GM12878 (cell line): ENCODE data around the gene ADCY6. TPM values are rescaled to one million over a fixed set of nuclear protein-coding genes. Genes with fewer than 3 reads are reported as not detected.

Source experiments
- ATAC-seq: fragments of 200-7000 bp; cut with Tn5 transposase; 3 replicates; pipeline ENCODE4 v1.9.1; 2020; ENCODE audit warnings: mild to moderate bottlenecking, moderate library complexity
- BruUV-seq: library from RNA; stranded (reverse); fragments of 400-500 nt; replicated peaks from 2 replicates; lab custom pipeline; 2021; lab: Mats Ljungman, UMichigan
- CTCF ChIA-PET: fragments of 300-600 bp; sonication (Branson Sonifier 250); formaldehyde crosslinking; extraction: SDS; loops from one replicate; lab custom pipeline; 2021; ENCODE audit warnings: inconsistent platforms; lab: Yijun Ruan, JAX
- POLR2A ChIA-PET: fragments of 350-600 bp; formaldehyde crosslinking; extraction: SDS; loops from one replicate; lab custom pipeline; 2021; ENCODE audit warnings: inconsistent platforms; lab: Charles Lee
- RAD21 ChIA-PET: fragments of 300-600 bp; sonication (Branson Sonifier 250); formaldehyde crosslinking; loops from one replicate; lab custom pipeline; 2023; ENCODE audit warnings: antibody characterized with exemption; ENCODE audit not compliant: unreplicated experiment; lab: Charles Lee
- SMC1A ChIA-PET: fragments of 300-600 bp; sonication (Branson Sonifier 250); formaldehyde crosslinking; loops from one replicate; lab custom pipeline; 2023; ENCODE audit not compliant: unreplicated experiment, uncharacterized antibody; lab: Charles Lee
- DNase-seq: peaks from one replicate; pipeline ENCODE4 v3.0.0-alpha.2; 2011; ENCODE audit warnings: low read depth, low spot score
- FAIRE-seq: peaks from 3 replicates; lab custom pipeline; 2011; peaks lifted over from hg19 to GRCh38; lab: Jason Lieb, UNC
- H2AFZ ChIP-seq: 2 replicates; pipeline ENCODE4 v1.6.0; 2011; ENCODE audit warnings: low read depth, low read length, control low read depth; ENCODE audit not compliant: control insufficient read depth
- H3K27ac ChIP-seq: 2 replicates; pipeline ENCODE4 v1.5.1; 2011; ENCODE audit warnings: control low read depth; ENCODE audit not compliant: control insufficient read depth, insufficient read depth
- H3K27me3 ChIP-seq, 2 experiments: replicated peaks in 1 of 2; 2 replicates each; pipeline versions ENCODE4 v1.6.0 to v1.6.1; 2011; ENCODE audit warnings: low read length in 1 of 2; ENCODE audit not compliant: control insufficient read depth in 2 of 2, insufficient read depth in 2 of 2
- H3K36me3 ChIP-seq, 2 experiments: 2 replicates each; pipeline ENCODE4 v1.5.1; 2011; ENCODE audit warnings: low read length in 1 of 2; ENCODE audit not compliant: control insufficient read depth in 2 of 2, insufficient read depth in 2 of 2
- H3K4me1 ChIP-seq: 2 replicates; pipeline ENCODE4 v1.6.1; 2011; ENCODE audit warnings: mild to moderate bottlenecking, low read length, moderate library complexity, mixed read lengths; ENCODE audit not compliant: control insufficient read depth, insufficient read depth
- H3K4me2 ChIP-seq: 2 replicates; pipeline ENCODE4 v1.6.0; 2011; ENCODE audit warnings: control low read depth; ENCODE audit not compliant: control insufficient read depth, insufficient read depth
- H3K4me3 ChIP-seq: fragments of 200-600 bp; sonication (generic); 2 replicates; pipeline ENCODE4 v1.5.1; 2016
- H3K79me2 ChIP-seq: 2 replicates; pipeline ENCODE4 v1.6.0; 2011; ENCODE audit warnings: low read length; ENCODE audit not compliant: control insufficient read depth, insufficient read depth
- H3K9ac ChIP-seq: 2 replicates; pipeline ENCODE4 v1.8.0; 2011; ENCODE audit warnings: low read length, control low read depth, mixed read lengths; ENCODE audit not compliant: control insufficient read depth, insufficient read depth
- H3K9me3 ChIP-seq: replicated peaks from 3 replicates; pipeline ENCODE4 v1.5.1; 2011; ENCODE audit warnings: mild to moderate bottlenecking, low read length; ENCODE audit not compliant: control insufficient read depth, insufficient read depth
- H4K20me1 ChIP-seq: 2 replicates; pipeline ENCODE4 v1.6.0; 2011; ENCODE audit not compliant: control insufficient read depth, insufficient read depth
- ASH2L ChIP-seq: fragments of 300-600, 200-600 bp; sonication (generic); IDR thresholded peaks from 2 replicates; pipeline ENCODE4 v1.6.1; 2017; ENCODE audit warnings: low read depth, mild to moderate bottlenecking, borderline replicate concordance
- NBN ChIP-seq: fragments of 450-650 bp; IDR thresholded peaks from 2 replicates; pipeline ENCODE4 v1.6.1; 2016
- POLR2A ChIP-seq: IDR thresholded peaks from 2 replicates; pipeline ENCODE4 v1.6.1; 2011; ENCODE audit warnings: low read depth, mild to moderate bottlenecking, low read length
- SKIL ChIP-seq: fragments of 450-650 bp; IDR thresholded peaks from 2 replicates; pipeline ENCODE4 v1.6.1; 2017; ENCODE audit warnings: mild to moderate bottlenecking, low read depth, inconsistent platforms; ENCODE audit not compliant: poor library complexity, severe bottlenecking
- TCF7 ChIP-seq: IDR thresholded peaks from 2 replicates; pipeline ENCODE4 v1.6.1; 2014; ENCODE audit warnings: antibody characterized with exemption, borderline replicate concordance
- WGBS: methylation state at CpG from one replicate; pipeline ENCODE4 v1.1.6; 2016; ENCODE audit warnings: low lambda C conversion rate; ENCODE audit not compliant: insufficient replicate concordance, insufficient coverage; ENCODE audit errors: missing lambda C conversion rate; 5-methylcytosine and 5-hydroxymethylcytosine counted together
- in situ Hi-C: fragments of 300-500 bp; cut with MboI; formaldehyde crosslinking; loops from 9 replicates; pipeline ENCODE4 v1.14.3; 2018; ENCODE audit warnings: mixed read lengths
- intact Hi-C: fragments of 100-400 bp; cut with micrococcal nuclease; formaldehyde crosslinking; loops from one replicate; pipeline ENCODE4 v1.14.2; 2022; ENCODE audit not compliant: unreplicated experiment
- polyA plus RNA-seq, 11 experiments: library from polyadenylated mRNA; depleted of rRNA in 4 of 11; unstranded in 6 of 11; stranded (reverse) in 5 of 11; fragments of >200 nt; fragmentation: Nextera tagmentation in 4 of 11; fragmentation: Illumina TruSeq in 1 of 11; extraction: Ambion mirVana in 4 of 11; extraction: Trizol in 1 of 11; gene quantifications; 1 replicate in 1 of 11; 2 replicates in 10 of 11; pipeline versions ENCODE4 v1.2.1 to v1.2.3, GENCODE V29; 2011 to 2016; ENCODE audit warnings: inconsistent platforms in 2 of 11, missing spikeins in 2 of 11, low read depth in 1 of 11
- total RNA-seq, 4 experiments: library from RNA; depleted of rRNA in 3 of 4; stranded (reverse); fragments of >200 nt in 3 of 4; fragmentation: Illumina TruSeq in 1 of 4; extraction: Trizol in 1 of 4; gene quantifications; 2 replicates each; pipeline versions ENCODE4 v1.2.1 to v1.2.3, GENCODE V29; 2013 to 2021

ADCY6 gene
- total and polyA plus RNA-seq, 10 of the 15 experiments (the other 5 are each of a cell fraction or from before 2014, with no cell fraction given) = 0.03 to 2.0 (median 0.14) TPM; not detected in 1

GRCh38 chr12:48775299-48775698 lies 13.6 kb downstream of the ADCY6 start:
- TF ChIP-seq SKIL = no peak
- Histone ChIP-seq H3K27me3 (no peaks in the 10 kb centered on the region), H3K36me3 (no peaks in the 10 kb centered on the region), H3K4me1 (peaks cover 4% of the 10 kb centered on the region), H3K79me2 (no peaks in the 10 kb centered on the region), H3K27ac (no peak overlapping the region), H3K4me3 (no peak overlapping the region), H2AFZ (no peak overlapping the region), H3K9me3 (no peaks in the 10 kb centered on the region), H3K9ac (no peak overlapping the region), H4K20me1 (no peaks in the 10 kb centered on the region), H3K4me2 (no peak overlapping the region)
- ChIA-PET POLR2A (no interaction called here), SMC1A (no interaction called here), CTCF (no interaction called here), RAD21 (interaction anchor here (0.6 kb wide), 1 partner anchor 20 kb away, joined by 3 read pairs; no protein-coding TSS in a partner anchor)
- BruUV-seq = no TSS peak
- in situ Hi-C loops = no loop called here
- intact Hi-C loops = no loop called here
- no peak for ATAC-seq
- FAIRE-seq = no peak
- 56% methylated on average over 8 of the region's 8 CpGs for WGBS
- DNase-seq = no peak

- in situ Hi-C loops (no loop called here), intact Hi-C loops (no loop called here)
- H3K27me3 ChIP-seq = no peaks in the 10 kb centered on the region
- H3K27ac ChIP-seq = no peak overlapping the region
- no peaks in the 10 kb centered on the region for H4K20me1 ChIP-seq
- WGBS = 17% methylated on average over 2 of the region's 2 CpGs
- DNase-seq (no peak), FAIRE-seq (no peak), ATAC-seq (no peak)
- H3K36me3 ChIP-seq = no peaks in the 10 kb centered on the region
- TF ChIP-seq ASH2L = no peak
- no peak for TF ChIP-seq NBN
- TF ChIP-seq POLR2A = no peak
- TF ChIP-seq TCF7 = no peak
- ChIA-PET CTCF (no interaction called here), POLR2A (no interaction called here), RAD21 (no interaction called here), SMC1A (no interaction called here)
- H2AFZ ChIP-seq = no peak overlapping the region
- BruUV-seq = no TSS peak
- no peak overlapping the region for H3K4me3 ChIP-seq
- no peak overlapping the region for H3K4me2 ChIP-seq
- no peak overlapping the region for H3K9ac ChIP-seq
- H3K9me3 ChIP-seq = no peaks in the 10 kb centered on the region
- H3K4me1 ChIP-seq = peaks cover 4% of the 10 kb centered on the region
- no peaks in the 10 kb centered on the region for H3K79me2 ChIP-seq
Measured at GRCh38 chr12:48774516-48774915, 14.4 kb downstream of the ADCY6 start.
